ENCODE results near the gene HERPUD1.
"Not testable (repeated sequence)": the region's sequence is repeated elsewhere in the genome, so short reads cannot be mapped to it uniquely, and the experiment has no call there.

Gene HERPUD1

GRCh38 chr16:56931892-56932720 is at the start of gene HERPUD1:
Gene HERPUD1 (plus strand): TSS chr16:56932142. CDS start chr16:56932245, 103 bp downstream.
- peak; percentile 86 for DNase-seq

GRCh38 chr16:56883586-56883985 is 48.4 kb upstream of the HERPUD1 start:
- no peak for DNase-seq

- no peak for DNase-seq
Measured at GRCh38 chr16:56884026-56884582, 47.8 kb upstream of the HERPUD1 start.

- not testable (repeated sequence) for DNase-seq
Measured at GRCh38 chr16:56884929-56885328, 47.0 kb upstream of the HERPUD1 start.

GRCh38 chr16:56885446-56886162 is 46.3 kb upstream of the HERPUD1 start:
- DNase-seq, result no peak

- no peak for DNase-seq
Measured at GRCh38 chr16:56886296-56886695, 45.6 kb upstream of the HERPUD1 start.

GRCh38 chr16:56886826-56887225 is 45.1 kb upstream of the HERPUD1 start:
- DNase-seq, result no peak

- DNase-seq, result no peak
Measured at GRCh38 chr16:56888806-56889205, 43.1 kb upstream of the HERPUD1 start.

GRCh38 chr16:56889206-56889605 is 42.7 kb upstream of the HERPUD1 start:
- DNase-seq, result no peak

- DNase-seq, result no peak
Measured at GRCh38 chr16:56891685-56892084, 40.3 kb upstream of the HERPUD1 start.

- DNase-seq, result no peak
Measured at GRCh38 chr16:56892705-56893104, 39.2 kb upstream of the HERPUD1 start.

- no peak for DNase-seq
Measured at GRCh38 chr16:56894331-56894917, 37.5 kb upstream of the HERPUD1 start.

- no peak for DNase-seq
Measured at GRCh38 chr16:56895813-56896212, 36.1 kb upstream of the HERPUD1 start.

GRCh38 chr16:56896244-56896643 is 35.7 kb upstream of the HERPUD1 start:
- DNase-seq, result no peak

GRCh38 chr16:56897026-56897799 is 34.7 kb upstream of the HERPUD1 start:
- DNase-seq, result no peak

GRCh38 chr16:56898847-56899246 is 33.1 kb upstream of the HERPUD1 start:
- no peak for DNase-seq

- no peak for DNase-seq
Measured at GRCh38 chr16:56903866-56904265, 28.1 kb upstream of the HERPUD1 start.

GRCh38 chr16:56907401-56907800 is 24.5 kb upstream of the HERPUD1 start:
- no peak for DNase-seq

- DNase-seq, result no peak
Measured at GRCh38 chr16:56909527-56909979, 22.4 kb upstream of the HERPUD1 start.

- DNase-seq, result no peak
Measured at GRCh38 chr16:56910112-56910511, 21.8 kb upstream of the HERPUD1 start.

- DNase-seq, result no peak
Measured at GRCh38 chr16:56910654-56911539, 21.0 kb upstream of the HERPUD1 start.
